ENCODE measurements around the gene POU4F3.

The POU4F3 gene

GRCh38 chr5:146340260-146341081 is 1.8 kb downstream of the POU4F3 start:
- DNase-seq: peak in 1 of 5 experiments; percentile 51

- no peak for DNase-seq
Observed at GRCh38 chr5:146341854-146342253, 3.2 kb downstream of the POU4F3 start.

- DNase-seq: no peak
Observed at GRCh38 chr5:146342519-146342881, 3.9 kb downstream of the POU4F3 start.

- DNase-seq: no peak
Observed at GRCh38 chr5:146342882-146343865, 4.5 kb downstream of the POU4F3 start.

- no peak for DNase-seq
Observed at GRCh38 chr5:146344155-146345118, 5.8 kb downstream of the POU4F3 start.

- no peak for DNase-seq
Observed at GRCh38 chr5:146345240-146345577, 6.6 kb downstream of the POU4F3 start.

- no peak for DNase-seq
Observed at GRCh38 chr5:146345578-146346366, 7.1 kb downstream of the POU4F3 start.

GRCh38 chr5:146357126-146357525 is 18.5 kb downstream of the POU4F3 start:
- no peak for DNase-seq

GRCh38 chr5:146359836-146360235 is 21.2 kb downstream of the POU4F3 start:
- DNase-seq: no peak

GRCh38 chr5:146363161-146363874 is 24.7 kb downstream of the POU4F3 start:
- DNase-seq: no peak

GRCh38 chr5:146365618-146366017 is 27.0 kb downstream of the POU4F3 start:
- no peak for DNase-seq

- DNase-seq: no peak
Observed at GRCh38 chr5:146366904-146367303, 28.3 kb downstream of the POU4F3 start.

GRCh38 chr5:146368137-146368536 is 29.5 kb downstream of the POU4F3 start:
- DNase-seq: no peak

- no peak for DNase-seq
Observed at GRCh38 chr5:146369691-146370090, 31.1 kb downstream of the POU4F3 start.

- DNase-seq: no peak
Observed at GRCh38 chr5:146376821-146377220, 38.2 kb downstream of the POU4F3 start.

GRCh38 chr5:146378986-146379385 is 40.3 kb downstream of the POU4F3 start:
- no peak for DNase-seq

GRCh38 chr5:146380714-146381113 is 42.1 kb downstream of the POU4F3 start:
- no peak for DNase-seq

GRCh38 chr5:146388386-146388785 is 49.7 kb downstream of the POU4F3 start:
- no peak for DNase-seq

GRCh38 chr5:146390469-146390868 is 51.8 kb downstream of the POU4F3 start:
- no peak for DNase-seq

All from T-helper 2 cell (primary cell).